Keratinocyte (primary cell): ENCODE data around the gene PANX2. TPM values are rescaled to one million over a fixed set of nuclear protein-coding genes. Genes with fewer than 3 reads are reported as not detected.
A peak's percentile ranks its signal among the peaks of the same experiment; 100 is the strongest.

Experiments
- DNase-seq: peaks from one replicate; pipeline ENCODE4 v3.0.0-alpha.2; 2011; ENCODE audit warnings: low read depth, missing footprints, low spot score
- FAIRE-seq: peaks from 2 replicates; lab custom pipeline; 2011; peaks lifted over from hg19 to GRCh38; lab: Jason Lieb, UNC
- H2AFZ ChIP-seq: 2 replicates; pipeline ENCODE4 v1.6.0; 2012; ENCODE audit warnings: low read length, control low read depth, inconsistent platforms; ENCODE audit not compliant: control insufficient read depth
- H3K27ac ChIP-seq: 2 replicates; pipeline ENCODE4 v1.5.1; 2011; ENCODE audit warnings: low read length; ENCODE audit not compliant: control insufficient read depth, insufficient read depth
- H3K27me3 ChIP-seq: 3 replicates; pipeline ENCODE4 v1.6.0; 2011; ENCODE audit warnings: low read length; ENCODE audit not compliant: control insufficient read depth, insufficient read depth; ENCODE audit errors: extremely low read depth
- H3K36me3 ChIP-seq, 2 experiments: 2 replicates in 1 of 2; 3 replicates in 1 of 2; pipeline ENCODE4 v1.5.1; 2011; ENCODE audit warnings: low read length in 2 of 2, mild to moderate bottlenecking in 1 of 2; ENCODE audit not compliant: control insufficient read depth in 2 of 2, insufficient read depth in 2 of 2; ENCODE audit errors: extremely low read depth in 1 of 2
- H3K4me1 ChIP-seq: 3 replicates; pipeline ENCODE4 v1.5.1; 2011; ENCODE audit warnings: low read length; ENCODE audit not compliant: control insufficient read depth, insufficient read depth; ENCODE audit errors: extremely low read depth
- H3K4me2 ChIP-seq: 3 replicates; pipeline ENCODE4 v1.6.0; 2011; ENCODE audit warnings: low read depth, low read length; ENCODE audit not compliant: control insufficient read depth, insufficient read depth; ENCODE audit errors: extremely low read depth
- H3K4me3 ChIP-seq, 3 experiments: fragments of 200-600 bp in 1 of 3; sonication (generic) in 1 of 3; 2 replicates in 2 of 3; 3 replicates in 1 of 3; pipeline ENCODE4 v1.5.1; 2011 to 2016; ENCODE audit warnings: low read length in 3 of 3, mild to moderate bottlenecking in 3 of 3, control low read depth in 2 of 3, inconsistent platforms in 1 of 3, low read depth in 1 of 3, mixed read lengths in 1 of 3, mixed run types in 1 of 3, moderate library complexity in 1 of 3; ENCODE audit not compliant: control insufficient read depth in 2 of 3, insufficient read depth in 2 of 3; ENCODE audit errors: extremely low read depth in 1 of 3
- H3K79me2 ChIP-seq: 2 replicates; pipeline ENCODE4 v1.6.0; 2012; ENCODE audit warnings: low read length; ENCODE audit not compliant: control insufficient read depth, insufficient read depth
- H3K9ac ChIP-seq: 3 replicates; pipeline ENCODE4 v1.6.0; 2011; ENCODE audit warnings: low read length; ENCODE audit not compliant: control insufficient read depth, insufficient read depth; ENCODE audit errors: extremely low read depth
- H3K9me1 ChIP-seq: 3 replicates; pipeline ENCODE4 v1.6.0; 2011; ENCODE audit warnings: low read length; ENCODE audit not compliant: control insufficient read depth, insufficient read depth; ENCODE audit errors: extremely low read depth
- H3K9me3 ChIP-seq: 2 replicates; pipeline ENCODE4 v1.5.1; 2012; ENCODE audit warnings: low read depth, low read length; ENCODE audit not compliant: control insufficient read depth
- H4K20me1 ChIP-seq: 3 replicates; pipeline ENCODE4 v1.6.0; 2011; ENCODE audit warnings: low read length; ENCODE audit not compliant: control insufficient read depth, insufficient read depth; ENCODE audit errors: extremely low read depth
- CTCF ChIP-seq, 3 experiments: IDR thresholded peaks in 1 of 3; conservative IDR thresholded peaks in 1 of 3; optimal IDR thresholded peaks in 1 of 3; 2 replicates in 2 of 3; 3 replicates in 1 of 3; pipeline versions ENCODE3 to v1.5.1; 2011; ENCODE audit warnings: low read length in 3 of 3, mild to moderate bottlenecking in 3 of 3, moderate library complexity in 2 of 3, control low read depth in 1 of 3, inconsistent platforms in 1 of 3; ENCODE audit not compliant: insufficient read depth in 2 of 3; ENCODE audit errors: extremely low read depth in 1 of 3
- EZH2 ChIP-seq: IDR thresholded peaks from one replicate; pipeline ENCODE4 v1.6.1; 2012; ENCODE audit warnings: inconsistent platforms, mild to moderate bottlenecking, low read length, moderate library complexity
- dilution Hi-C: fragments of 300-500 bp; cut with MboI; formaldehyde crosslinking; loops from one replicate; pipeline ENCODE4 v1.7.0; 2020; ENCODE audit warnings: low sequenced_read_pairs; ENCODE audit not compliant: extremely low pct_ligation_motif_present
- polyA plus RNA-seq, 5 experiments: library from polyadenylated mRNA; depleted of rRNA in 3 of 5; stranded (reverse) in 3 of 5; stranded (forward) in 1 of 5; unstranded in 1 of 5; fragments of >200 nt; gene quantifications; 1 replicate in 1 of 5; 2 replicates in 3 of 5; 3 replicates in 1 of 5; pipeline versions ENCODE4 v1.2.1 to v1.2.3, GENCODE V29; 2011 to 2012; ENCODE audit warnings: missing spikeins in 2 of 5, low read depth in 1 of 5, low replicate concordance in 1 of 5

Gene PANX2
- polyA plus RNA-seq, 1 donor (not counting 4 experiments of a cell fraction or from before 2014, with no cell fraction given): 0.22 TPM

- FAIRE-seq: peak; percentile 85
- Histone ChIP-seq H3K79me2 (no peaks in the 10 kb centered on the region), H4K20me1 (no peaks in the 10 kb centered on the region), H3K4me2 (peak overlapping the region; percentile 67), H3K9me1 (no peaks in the 10 kb centered on the region), H3K4me1 (peaks cover 13% of the 10 kb centered on the region), H2AFZ (peak overlapping the region; percentile 57), H3K4me3 (peak overlapping the region in 1 of 3 experiments; percentile 15), H3K36me3 (no peaks in the 10 kb centered on the region), H3K9ac (no peak overlapping the region), H3K27ac (no peak overlapping the region), H3K27me3 (peaks cover 7% of the 10 kb centered on the region), H3K9me3 (no peaks in the 10 kb centered on the region)
- TF ChIP-seq EZH2 (no peak), CTCF (optimal IDR thresholded peaks at IDR 0.05 in 1 of 3, IDR thresholded peaks at IDR 0.05 in 1 of 3, conservative IDR thresholded peaks at IDR 0.05 in 1 of 3; ENCODE audit: extremely low read depth in 1 of 3, insufficient read depth in 2 of 3, low read length in 3 of 3) (no peak)
- peak; percentile 30 for DNase-seq
- dilution Hi-C loops: no loop called here
Measured at GRCh38 chr22:50157709-50158375, 12.7 kb upstream of the PANX2 start.

- Histone ChIP-seq H2AFZ (no peak overlapping the region), H4K20me1 (no peaks in the 10 kb centered on the region), H3K9ac (no peak overlapping the region), H3K9me3 (no peaks in the 10 kb centered on the region), H3K4me3 (no peak overlapping the region), H3K36me3 (no peaks in the 10 kb centered on the region), H3K27me3 (peaks cover 4% of the 10 kb centered on the region), H3K79me2 (no peaks in the 10 kb centered on the region), H3K4me1 (peaks cover 13% of the 10 kb centered on the region), H3K27ac (no peak overlapping the region), H3K4me2 (no peak overlapping the region), H3K9me1 (no peaks in the 10 kb centered on the region)
- dilution Hi-C loops: no loop called here
- TF ChIP-seq CTCF (optimal IDR thresholded peaks at IDR 0.05 in 1 of 3, IDR thresholded peaks at IDR 0.05 in 1 of 3, conservative IDR thresholded peaks at IDR 0.05 in 1 of 3; ENCODE audit: extremely low read depth in 1 of 3, insufficient read depth in 2 of 3, low read length in 3 of 3): no peak
- no peak for TF ChIP-seq EZH2
- FAIRE-seq: no peak
- DNase-seq: no peak
Measured at GRCh38 chr22:50160947-50161346, 9.6 kb upstream of the PANX2 start.
